K562 (cell line): ENCODE data around the gene INCENP. TPM values are rescaled to one million over a fixed set of nuclear protein-coding genes. Genes with fewer than 3 reads are reported as not detected.

Source experiments
- ATAC-seq: fragments of 200-7000 bp; cut with Tn5 transposase; 3 replicates; pipeline ENCODE4 v1.9.1; 2020; ENCODE audit warnings: moderate library complexity
- BruUV-seq: library from RNA; stranded (reverse); fragments of 400-500 nt; replicated peaks from 2 replicates; lab custom pipeline; 2021; lab: Mats Ljungman, UMichigan
- CTCF ChIA-PET: fragments of 300-600 bp; formaldehyde crosslinking; extraction: SDS; loops from one replicate; lab custom pipeline; 2021; ENCODE audit warnings: low intra/inter-chr PET ratio; lab: Yijun Ruan, JAX
- POLR2A ChIA-PET: fragments of 300-600, 350-650 bp; sonication (Branson Sonifier 250); formaldehyde crosslinking; extraction: SDS; loops from one replicate; lab custom pipeline; 2021; ENCODE audit warnings: antibody characterized with exemption, inconsistent platforms; lab: Yijun Ruan, JAX
- DNase-seq, 4 experiments: peaks; one replicate each; pipeline versions ENCODE4 v3.0.0 to v3.0.0-alpha.2; 2011 to 2018; ENCODE audit warnings: low spot score in 3 of 4, mixed read lengths in 3 of 4; ENCODE audit errors: extremely low read depth in 1 of 4
- FAIRE-seq: peaks from 2 replicates; lab custom pipeline; 2011; peaks lifted over from hg19 to GRCh38; lab: Jason Lieb, UNC
- H2AFZ ChIP-seq: 2 replicates; pipeline ENCODE4 v1.6.0; 2011; ENCODE audit warnings: low read depth, low read length, control low read depth, inconsistent platforms
- H3K27ac ChIP-seq: fragments of 200-600 bp; 3 replicates; pipeline ENCODE4 v1.8.0; 2011; ENCODE audit warnings: low read depth, mild to moderate bottlenecking, control low read depth, inconsistent platforms, low read length, moderate library complexity, mixed read lengths; ENCODE audit errors: extremely low read depth
- H3K27me3 ChIP-seq, 2 experiments: fragments of 300-600 bp in 1 of 2; 2 replicates in 1 of 2; 3 replicates in 1 of 2; pipeline versions ENCODE4 v1.6.0 to v1.8.0; 2011; ENCODE audit warnings: inconsistent platforms in 2 of 2, low read length in 2 of 2, mild to moderate bottlenecking in 1 of 2, mixed read lengths in 1 of 2, moderate library complexity in 1 of 2; ENCODE audit not compliant: control insufficient read depth in 2 of 2, insufficient read depth in 2 of 2
- H3K36me3 ChIP-seq: fragments of 300-600 bp; 3 replicates; pipeline ENCODE4 v1.8.0; 2011; ENCODE audit warnings: mild to moderate bottlenecking, low read length, inconsistent platforms; ENCODE audit not compliant: control insufficient read depth, insufficient read depth
- H3K4me1 ChIP-seq, 2 experiments: fragments of 200-600 bp in 1 of 2; replicated peaks in 1 of 2; 2 replicates in 1 of 2; 3 replicates in 1 of 2; pipeline versions ENCODE4 v1.5.1 to v1.8.0; 2011; ENCODE audit warnings: inconsistent platforms in 2 of 2, low read length in 2 of 2, mild to moderate bottlenecking in 1 of 2, mixed read lengths in 1 of 2, moderate library complexity in 1 of 2; ENCODE audit not compliant: control insufficient read depth in 2 of 2, insufficient read depth in 2 of 2
- H3K4me2 ChIP-seq: 2 replicates; pipeline ENCODE4 v1.6.1; 2011; ENCODE audit warnings: low read length, control low read depth, inconsistent platforms, mixed read lengths; ENCODE audit not compliant: insufficient read depth
- H3K4me3 ChIP-seq: fragments of 200-600 bp; sonication (generic), shearing (Covaris generic); 2 replicates; pipeline ENCODE4 v1.5.1; 2016; ENCODE audit warnings: control low read depth, inconsistent platforms
- H3K79me2 ChIP-seq: fragments of 200-600 bp; 3 replicates; pipeline ENCODE4 v1.8.0; 2011; ENCODE audit warnings: low read length, inconsistent platforms; ENCODE audit not compliant: control insufficient read depth, insufficient read depth
- H3K9ac ChIP-seq, 2 experiments: 2 replicates each; pipeline versions ENCODE4 v1.6.0 to v1.6.1; 2011; ENCODE audit warnings: low read depth in 2 of 2, low read length in 2 of 2, control low read depth in 1 of 2, inconsistent platforms in 1 of 2, mild to moderate bottlenecking in 1 of 2, mixed read lengths in 1 of 2; ENCODE audit not compliant: insufficient read depth in 1 of 2
- H3K9me1 ChIP-seq: one replicate; pipeline ENCODE4 v1.6.0; 2011; ENCODE audit warnings: inconsistent platforms, mild to moderate bottlenecking, low read length, moderate library complexity; ENCODE audit not compliant: control insufficient read depth, insufficient read depth
- H3K9me3 ChIP-seq: replicated peaks from 2 replicates; pipeline ENCODE4 v1.5.1; 2011; ENCODE audit warnings: low read depth, low read length, inconsistent platforms; ENCODE audit not compliant: control insufficient read depth, insufficient read depth
- H4K20me1 ChIP-seq: replicated peaks from 2 replicates; pipeline ENCODE4 v1.6.1; 2011; ENCODE audit warnings: low read length, inconsistent platforms, mixed read lengths; ENCODE audit not compliant: control insufficient read depth, insufficient read depth
- DDX20 ChIP-seq: fragments of 450-650 bp; IDR thresholded peaks from 2 replicates; pipeline ENCODE4 v1.6.1; 2016; ENCODE audit warnings: missing genetic modification characterization, low read depth, mild to moderate bottlenecking, missing compliant biosample characterization, moderate library complexity
- ID3 ChIP-seq, 2 experiments: fragments of 250-450 bp in 1 of 2; fragments of 450-650 bp in 1 of 2; sonication (Bioruptor Pico) in 1 of 2; IDR thresholded peaks; 2 replicates each; pipeline versions ENCODE4 v1.6.1 to v1.8.0; 2016 to 2021; ENCODE audit warnings: mild to moderate bottlenecking in 2 of 2, moderate library complexity in 2 of 2, missing compliant biosample characterization in 1 of 2, missing genetic modification characterization in 1 of 2
- POLR2A ChIP-seq: fragments of 450-650 bp; conservative IDR thresholded peaks from 2 replicates; pipeline ENCODE4 v1.6.1; 2016
- RBM14 ChIP-seq: fragments of 200-400 bp; formaldehyde crosslinking; IDR thresholded peaks from 2 replicates; pipeline ENCODE4 v1.6.1; 2018; ENCODE audit warnings: low read depth, mild to moderate bottlenecking, low read length, moderate library complexity, borderline replicate concordance; ENCODE audit not compliant: insufficient read depth
- SETDB1 ChIP-seq: IDR thresholded peaks from one replicate; pipeline ENCODE4 v1.6.1; 2012; ENCODE audit warnings: low read length, control low read depth, inconsistent platforms
- ZBTB34 ChIP-seq: fragments of 250-450 bp; sonication (Bioruptor Pico); IDR thresholded peaks from 2 replicates; pipeline ENCODE4 v1.8.0; 2021; ENCODE audit warnings: mild to moderate bottlenecking, moderate library complexity
- WGBS: fragments of 100-300 bp; shearing (Covaris generic); methylation state at CpG from one replicate; pipeline ENCODE4 v1.1.6; 2016; ENCODE audit warnings: low coverage, mixed read lengths; ENCODE audit not compliant: insufficient coverage; ENCODE audit errors: missing lambda C conversion rate; 5-methylcytosine and 5-hydroxymethylcytosine counted together
- in situ Hi-C: fragments of 300-500 bp; cut with MboI; formaldehyde crosslinking; loops from 4 replicates; pipeline ENCODE4 v1.15.0; 2018; ENCODE audit warnings: inconsistent platforms, mixed read lengths
- intact Hi-C: fragments of 100-400 bp; cut with micrococcal nuclease; formaldehyde crosslinking; loops from 2 replicates; pipeline ENCODE4 v1.14.2; 2022
- polyA plus RNA-seq, 8 experiments: library from polyadenylated mRNA; depleted of rRNA in 4 of 8; stranded (reverse) in 5 of 8; unstranded in 3 of 8; fragments of >200 nt; fragmentation: Nextera tagmentation in 2 of 8; fragmentation: Illumina TruSeq in 1 of 8; extraction: Ambion mirVana in 2 of 8; extraction: Trizol in 1 of 8; gene quantifications; 2 replicates each; pipeline versions ENCODE4 v1.2.1 to v1.2.3, GENCODE V29; 2011 to 2014; ENCODE audit warnings: inconsistent platforms in 1 of 8, missing spikeins in 1 of 8
- total RNA-seq, 7 experiments: library from RNA; depleted of rRNA in 6 of 7; stranded (reverse); fragments of >200 nt in 6 of 7; fragmentation: Illumina TruSeq in 2 of 7; extraction: Trizol in 2 of 7; gene quantifications; 2 replicates each; pipeline versions ENCODE4 v1.2.1 to v1.2.3, GENCODE V29; 2011 to 2021; ENCODE audit warnings: low replicate concordance in 1 of 7
- TF ChIP-seq, protein P1 (sequence below): sonication (generic); formaldehyde crosslinking; IDR thresholded peaks from 2 replicates; pipeline ENCODE4 v1.8.1; 2022; ENCODE audit warnings: missing genetic modification reagents

Gene INCENP
- total and polyA plus RNA-seq, 9 of the 15 experiments (the other 6 are each of a cell fraction or from before 2014, with no cell fraction given): 1.1 to 97.9 (median 28.2) TPM

DNA sequence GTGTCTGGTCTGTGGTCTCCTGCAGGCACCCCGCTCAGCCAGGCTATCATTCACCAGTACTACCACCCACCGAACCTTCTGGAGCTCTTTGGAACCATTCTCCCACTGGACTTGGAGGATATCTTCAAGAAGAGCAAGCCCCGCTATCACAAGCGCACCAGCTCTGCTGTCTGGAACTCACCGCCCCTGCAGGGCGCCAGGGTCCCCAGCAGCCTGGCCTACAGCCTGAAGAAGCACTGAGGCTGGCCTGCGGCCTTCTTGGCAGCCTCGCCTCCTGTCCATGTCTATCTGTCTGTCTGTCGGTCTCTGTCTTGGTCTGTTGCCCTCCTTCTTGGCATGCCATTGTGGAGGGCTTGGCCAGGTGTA, 27.9 kb downstream of the INCENP start:
- Histone ChIP-seq H2AFZ (no peak overlapping the region), H3K79me2 (no peaks in the 10 kb centered on the region), H3K4me2 (no peak overlapping the region), H3K36me3 (peaks cover 65% of the 10 kb centered on the region; the same call in 2 of the 3 replicates), H4K20me1 (no peaks in the 10 kb centered on the region; the same call in 1 of the 2 replicates), H3K27me3 (no peaks in the 10 kb centered on the region), H3K9me1 (no peaks in the 10 kb centered on the region), H3K27ac (no peak overlapping the region), H3K4me1 (no peaks in the 10 kb centered on the region), H3K9ac (no peak overlapping the region), H3K4me3 (no peak overlapping the region), H3K9me3 (no peaks in the 10 kb centered on the region)
- no peak for DNase-seq
- no TSS peak for BruUV-seq
- TF ChIP-seq DDX20 (no peak), POLR2A (no peak), ID3 (CRISPR knock-in tag; IDR thresholded peaks at IDR 0.05) (no peak), ID3 (tag; IDR thresholded peaks at IDR 0.05) (no peak), RBM14 (no peak), ZBTB34 (no peak), SETDB1 (no peak)
- TF ChIP-seq, protein P1, sequence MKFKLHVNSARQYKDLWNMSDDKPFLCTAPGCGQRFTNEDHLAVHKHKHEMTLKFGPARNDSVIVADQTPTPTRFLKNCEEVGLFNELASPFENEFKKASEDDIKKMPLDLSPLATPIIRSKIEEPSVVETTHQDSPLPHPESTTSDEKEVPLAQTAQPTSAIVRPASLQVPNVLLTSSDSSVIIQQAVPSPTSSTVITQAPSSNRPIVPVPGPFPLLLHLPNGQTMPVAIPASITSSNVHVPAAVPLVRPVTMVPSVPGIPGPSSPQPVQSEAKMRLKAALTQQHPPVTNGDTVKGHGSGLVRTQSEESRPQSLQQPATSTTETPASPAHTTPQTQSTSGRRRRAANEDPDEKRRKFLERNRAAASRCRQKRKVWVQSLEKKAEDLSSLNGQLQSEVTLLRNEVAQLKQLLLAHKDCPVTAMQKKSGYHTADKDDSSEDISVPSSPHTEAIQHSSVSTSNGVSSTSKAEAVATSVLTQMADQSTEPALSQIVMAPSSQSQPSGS (CRISPR knock-in tag): no peak
- CTCF ChIA-PET: no interaction called here
- no peak for FAIRE-seq
- in situ Hi-C loops: no loop called here
- intact Hi-C loops: no loop called here
- ATAC-seq: no peak
- WGBS: 96% methylated on average over 9 of the region's 9 CpGs
- POLR2A ChIA-PET: interaction anchor here (0.9 to 1.6 kb wide), 2 partner anchors 8 to 147 kb away, joined by 3 to 5 read pairs; partner anchors contain the start of gene SCGB1D4
